ENCODE data around the gene NKTR. TPM values are rescaled to one million over a fixed set of nuclear protein-coding genes. Genes with fewer than 3 reads are reported as not detected.
A peak's percentile ranks its signal among the peaks of the same experiment; 100 is the strongest.

The NKTR gene
- polyA plus RNA-seq, 1 donor (not counting 4 experiments of a cell fraction or from before 2014, with no cell fraction given) = 38.6 TPM

GRCh38 chr3:42653560-42654330 is 53.3 kb downstream of the NKTR start, which contains the start of gene ZBTB47:
Gene ZBTB47 (plus strand): TSS chr3:42653697. CDS start chr3:42658356, 4,659 bp downstream.
- TF ChIP-seq EZH2 (IDR thresholded peaks at IDR 0.05; ENCODE audit: low read length) = no peak
- no peak for TF ChIP-seq CTCF (optimal IDR thresholded peaks at IDR 0.05 in 1 of 3, IDR thresholded peaks at IDR 0.05 in 1 of 3, conservative IDR thresholded peaks at IDR 0.05 in 1 of 3; ENCODE audit: extremely low read depth in 1 of 3, insufficient read depth in 2 of 3, low read length in 3 of 3)
- Histone ChIP-seq H3K4me3 (ENCODE audit: control insufficient read depth in 2 of 3, extremely low read depth in 1 of 3, insufficient read depth in 2 of 3, low read depth in 1 of 3, low read length in 3 of 3) (peak within 1 kb of the TSS; percentile 60 to 80 (median 74)), H3K27ac (ENCODE audit: control insufficient read depth, insufficient read depth, low read length) (peak within 1 kb of the TSS; percentile 79), H3K36me3 (ENCODE audit: control insufficient read depth in 2 of 2, extremely low read depth in 1 of 2, insufficient read depth in 2 of 2, low read length in 2 of 2) (peaks cover 6 to 8% of the 10 kb centered on the region in 2 experiments), H3K9me1 (ENCODE audit: control insufficient read depth, extremely low read depth, insufficient read depth, low read length) (peaks cover 7% of the 10 kb centered on the region), H3K4me1 (ENCODE audit: control insufficient read depth, extremely low read depth, insufficient read depth, low read length) (peaks cover 43% of the 10 kb centered on the region), H3K79me2 (ENCODE audit: control insufficient read depth, insufficient read depth, low read length) (peaks cover 14% of the 10 kb centered on the region), H3K9ac (ENCODE audit: control insufficient read depth, extremely low read depth, insufficient read depth, low read length) (peak within 1 kb of the TSS; percentile 79), H4K20me1 (ENCODE audit: control insufficient read depth, extremely low read depth, insufficient read depth, low read length) (peaks cover 6% of the 10 kb centered on the region), H3K9me3 (ENCODE audit: control insufficient read depth, low read depth, low read length) (no peaks in the 10 kb centered on the region), H2AFZ (ENCODE audit: control insufficient read depth, low read length) (peak within 1 kb of the TSS; percentile 66), H3K27me3 (ENCODE audit: control insufficient read depth, extremely low read depth, insufficient read depth, low read length) (no peaks in the 10 kb centered on the region), H3K4me2 (ENCODE audit: control insufficient read depth, extremely low read depth, insufficient read depth, low read depth, low read length) (peak within 1 kb of the TSS; percentile 83)
- dilution Hi-C loops (cut with MboI; ENCODE audit: extremely low pct_ligation_motif_present, low sequenced_read_pairs) = no loop called here
- DNase-seq (ENCODE audit: low read depth, low spot score) (no peak), FAIRE-seq (no peak)

- Histone ChIP-seq H3K27me3 (ENCODE audit: control insufficient read depth, extremely low read depth, insufficient read depth, low read length) (no peaks in the 10 kb centered on the region), H3K79me2 (ENCODE audit: control insufficient read depth, insufficient read depth, low read length) (peaks cover 14% of the 10 kb centered on the region), H3K4me1 (ENCODE audit: control insufficient read depth, extremely low read depth, insufficient read depth, low read length) (peaks cover 43% of the 10 kb centered on the region), H3K4me2 (ENCODE audit: control insufficient read depth, extremely low read depth, insufficient read depth, low read depth, low read length) (peak overlapping the region; percentile 77), H3K9me3 (ENCODE audit: control insufficient read depth, low read depth, low read length) (no peaks in the 10 kb centered on the region), H2AFZ (ENCODE audit: control insufficient read depth, low read length) (peak overlapping the region; percentile 33), H3K9me1 (ENCODE audit: control insufficient read depth, extremely low read depth, insufficient read depth, low read length) (peaks cover 7% of the 10 kb centered on the region), H3K4me3 (ENCODE audit: control insufficient read depth in 2 of 3, extremely low read depth in 1 of 3, insufficient read depth in 2 of 3, low read depth in 1 of 3, low read length in 3 of 3) (peak overlapping the region; percentile 60 to 80 (median 60)), H3K27ac (ENCODE audit: control insufficient read depth, insufficient read depth, low read length) (peak overlapping the region; percentile 49), H4K20me1 (ENCODE audit: control insufficient read depth, extremely low read depth, insufficient read depth, low read length) (peaks cover 6% of the 10 kb centered on the region), H3K9ac (ENCODE audit: control insufficient read depth, extremely low read depth, insufficient read depth, low read length) (peak overlapping the region; percentile 79), H3K36me3 (ENCODE audit: control insufficient read depth in 2 of 2, extremely low read depth in 1 of 2, insufficient read depth in 2 of 2, low read length in 2 of 2) (peaks cover 2 to 8% of the 10 kb centered on the region in 2 experiments)
- DNase-seq (ENCODE audit: low read depth, low spot score) = no peak
- TF ChIP-seq CTCF (optimal IDR thresholded peaks at IDR 0.05 in 1 of 3, IDR thresholded peaks at IDR 0.05 in 1 of 3, conservative IDR thresholded peaks at IDR 0.05 in 1 of 3; ENCODE audit: extremely low read depth in 1 of 3, insufficient read depth in 2 of 3, low read length in 3 of 3) (no peak), EZH2 (IDR thresholded peaks at IDR 0.05; ENCODE audit: low read length) (no peak)
- peak; percentile 9 for FAIRE-seq
- dilution Hi-C loops (cut with MboI; ENCODE audit: extremely low pct_ligation_motif_present, low sequenced_read_pairs) = no loop called here
Observed at GRCh38 chr3:42654331-42655201, 54.1 kb downstream of the NKTR start.

Data from keratinocyte (primary cell).